ENCODE data around the gene CD4. TPM values are rescaled to one million over a fixed set of nuclear protein-coding genes. Genes with fewer than 3 reads are reported as not detected.

The CD4 gene
- total and polyA plus RNA-seq, 10 of the 15 experiments (the other 5 are each of a cell fraction or from before 2014, with no cell fraction given) = 0.24 to 1.6 (median 0.69) TPM

DNA sequence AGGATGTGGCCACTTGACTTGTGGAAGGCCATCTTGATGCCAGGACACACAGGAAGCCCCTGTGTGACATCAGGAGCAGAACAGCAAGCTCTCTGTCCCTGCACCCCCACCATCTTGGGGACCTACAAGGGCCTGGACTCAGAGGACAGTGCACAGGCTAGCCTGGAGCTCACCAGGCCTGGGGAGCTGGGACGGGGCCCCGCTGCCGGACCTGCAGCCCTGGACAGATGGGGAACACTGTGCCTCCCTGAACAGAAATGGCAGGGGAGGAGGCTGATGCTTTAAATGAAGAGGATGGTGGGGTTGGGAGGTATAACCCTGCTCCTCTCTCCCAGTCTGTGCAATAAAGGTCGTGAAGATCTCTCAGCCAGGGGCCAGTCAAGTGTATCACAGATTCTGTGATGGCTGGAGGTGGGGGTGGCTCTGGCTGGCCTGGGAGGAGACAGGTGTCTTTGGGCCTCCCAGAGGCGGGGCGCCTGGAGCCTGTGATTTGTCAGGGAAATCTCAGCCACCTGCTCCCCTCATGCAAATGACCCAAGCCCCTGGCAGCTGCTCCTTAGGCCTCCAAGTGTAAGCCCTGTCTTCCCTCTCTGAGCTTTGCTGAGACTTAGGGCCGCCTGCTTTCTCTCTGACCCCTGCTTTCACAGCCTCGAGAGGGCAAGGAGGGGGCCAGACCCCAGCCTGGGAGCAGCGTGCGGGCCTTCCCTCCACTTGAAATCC is 50.3 kb downstream of the CD4 start (continued):
- TF ChIP-seq, protein P1, sequence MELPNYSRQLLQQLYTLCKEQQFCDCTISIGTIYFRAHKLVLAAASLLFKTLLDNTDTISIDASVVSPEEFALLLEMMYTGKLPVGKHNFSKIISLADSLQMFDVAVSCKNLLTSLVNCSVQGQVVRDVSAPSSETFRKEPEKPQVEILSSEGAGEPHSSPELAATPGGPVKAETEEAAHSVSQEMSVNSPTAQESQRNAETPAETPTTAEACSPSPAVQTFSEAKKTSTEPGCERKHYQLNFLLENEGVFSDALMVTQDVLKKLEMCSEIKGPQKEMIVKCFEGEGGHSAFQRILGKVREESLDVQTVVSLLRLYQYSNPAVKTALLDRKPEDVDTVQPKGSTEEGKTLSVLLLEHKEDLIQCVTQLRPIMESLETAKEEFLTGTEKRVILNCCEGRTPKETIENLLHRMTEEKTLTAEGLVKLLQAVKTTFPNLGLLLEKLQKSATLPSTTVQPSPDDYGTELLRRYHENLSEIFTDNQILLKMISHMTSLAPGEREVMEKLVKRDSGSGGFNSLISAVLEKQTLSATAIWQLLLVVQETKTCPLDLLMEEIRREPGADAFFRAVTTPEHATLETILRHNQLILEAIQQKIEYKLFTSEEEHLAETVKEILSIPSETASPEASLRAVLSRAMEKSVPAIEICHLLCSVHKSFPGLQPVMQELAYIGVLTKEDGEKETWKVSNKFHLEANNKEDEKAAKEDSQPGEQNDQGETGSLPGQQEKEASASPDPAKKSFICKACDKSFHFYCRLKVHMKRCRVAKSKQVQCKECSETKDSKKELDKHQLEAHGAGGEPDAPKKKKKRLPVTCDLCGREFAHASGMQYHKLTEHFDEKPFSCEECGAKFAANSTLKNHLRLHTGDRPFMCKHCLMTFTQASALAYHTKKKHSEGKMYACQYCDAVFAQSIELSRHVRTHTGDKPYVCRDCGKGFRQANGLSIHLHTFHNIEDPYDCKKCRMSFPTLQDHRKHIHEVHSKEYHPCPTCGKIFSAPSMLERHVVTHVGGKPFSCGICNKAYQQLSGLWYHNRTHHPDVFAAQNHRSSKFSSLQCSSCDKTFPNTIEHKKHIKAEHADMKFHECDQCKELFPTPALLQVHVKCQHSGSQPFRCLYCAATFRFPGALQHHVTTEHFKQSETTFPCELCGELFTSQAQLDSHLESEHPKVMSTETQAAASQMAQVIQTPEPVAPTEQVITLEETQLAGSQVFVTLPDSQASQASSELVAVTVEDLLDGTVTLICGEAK (IDR thresholded peaks at IDR 0.05; ENCODE audit: borderline replicate concordance) = no peak
- TF ChIP-seq TCF12 (IDR thresholded peaks at IDR 0.05; ENCODE audit: low read depth, low read length) = 0 out of 2 replicates have a peak, but pooled peaks have one; percentile 52
- no peak for TF ChIP-seq DPF2 (IDR thresholded peaks at IDR 0.05)
- no peak for TF ChIP-seq RAD51 (IDR thresholded peaks at IDR 0.05)
- TF ChIP-seq NFYB (IDR thresholded peaks at IDR 0.05; ENCODE audit: insufficient read depth, low read depth, low read length) = peak; percentile 29; the same call in 1 of the 2 replicates
- TF ChIP-seq POLR2AphosphoS5 (IDR thresholded peaks at IDR 0.05; ENCODE audit: low read length) = no peak
- 0 out of 2 replicates have a peak, but pooled peaks have one; percentile 56 for TF ChIP-seq TCF3 (IDR thresholded peaks at IDR 0.05; ENCODE audit: borderline replicate concordance, insufficient read depth, low read depth, low read length)
- no peak for TF ChIP-seq GABPA (IDR thresholded peaks at IDR 0.05; ENCODE audit: low read depth)
- TF ChIP-seq, protein P2, sequence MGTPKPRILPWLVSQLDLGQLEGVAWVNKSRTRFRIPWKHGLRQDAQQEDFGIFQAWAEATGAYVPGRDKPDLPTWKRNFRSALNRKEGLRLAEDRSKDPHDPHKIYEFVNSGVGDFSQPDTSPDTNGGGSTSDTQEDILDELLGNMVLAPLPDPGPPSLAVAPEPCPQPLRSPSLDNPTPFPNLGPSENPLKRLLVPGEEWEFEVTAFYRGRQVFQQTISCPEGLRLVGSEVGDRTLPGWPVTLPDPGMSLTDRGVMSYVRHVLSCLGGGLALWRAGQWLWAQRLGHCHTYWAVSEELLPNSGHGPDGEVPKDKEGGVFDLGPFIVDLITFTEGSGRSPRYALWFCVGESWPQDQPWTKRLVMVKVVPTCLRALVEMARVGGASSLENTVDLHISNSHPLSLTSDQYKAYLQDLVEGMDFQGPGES (IDR thresholded peaks at IDR 0.05) = no peak
- TF ChIP-seq POLR2A (IDR thresholded peaks at IDR 0.05; ENCODE audit: low read depth, low read length) = no peak
- no peak for TF ChIP-seq KDM1A (IDR thresholded peaks at IDR 0.05; ENCODE audit: borderline replicate concordance)
- TF ChIP-seq SIN3A (IDR thresholded peaks at IDR 0.05; ENCODE audit: low read depth, low read length) = no peak

All from GM12878 (cell line).